Measurements from ENCODE around the gene PPP3CA. TPM values are rescaled to one million over a fixed set of nuclear protein-coding genes. Genes with fewer than 3 reads are reported as not detected.

Gene PPP3CA
- total and polyA plus RNA-seq, 2 of the 13 experiments (the other 11 are each of a cell fraction or from before 2014, with no cell fraction given), result 4.8 to 13.2 TPM

DNA sequence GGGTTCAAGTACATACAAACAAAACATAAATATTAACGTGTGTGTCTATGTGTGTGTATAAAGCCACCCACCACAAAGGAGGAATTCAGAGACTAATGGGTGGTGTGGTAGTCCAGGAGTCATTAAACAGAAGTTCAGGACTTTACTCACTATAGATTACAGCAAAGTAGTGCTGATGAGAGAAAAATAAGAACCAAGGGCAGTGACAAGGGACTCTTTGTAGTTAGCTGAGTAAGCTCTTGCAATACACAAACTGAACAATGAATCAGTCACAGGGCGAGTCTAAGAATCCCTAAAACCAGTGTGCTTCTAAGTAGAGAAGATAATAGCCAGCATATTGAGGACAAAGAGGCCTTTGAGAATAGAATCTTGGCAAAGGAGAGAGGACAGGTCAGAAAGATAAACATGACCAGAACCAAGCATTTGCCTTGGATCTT lies 232.4 kb downstream of the PPP3CA start (continued):
- peak; percentile 92 for TF ChIP-seq FOXP4 (CRISPR knock-in tag; IDR thresholded peaks at IDR 0.05)
- TF ChIP-seq HNRNPUL1 (IDR thresholded peaks at IDR 0.05; ENCODE audit: low read depth, low read length), result no peak
- TF ChIP-seq THAP11 (CRISPR knock-in tag; IDR thresholded peaks at IDR 0.05), result peak; percentile 55; the same call in 1 of the 2 replicates
- no peak for TF ChIP-seq SRSF1 (optimal IDR thresholded peaks at IDR 0.05; ENCODE audit: low read depth, low read length)
- TF ChIP-seq, protein P1, sequence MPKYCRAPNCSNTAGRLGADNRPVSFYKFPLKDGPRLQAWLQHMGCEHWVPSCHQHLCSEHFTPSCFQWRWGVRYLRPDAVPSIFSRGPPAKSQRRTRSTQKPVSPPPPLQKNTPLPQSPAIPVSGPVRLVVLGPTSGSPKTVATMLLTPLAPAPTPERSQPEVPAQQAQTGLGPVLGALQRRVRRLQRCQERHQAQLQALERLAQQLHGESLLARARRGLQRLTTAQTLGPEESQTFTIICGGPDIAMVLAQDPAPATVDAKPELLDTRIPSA (CRISPR knock-in tag; IDR thresholded peaks at IDR 0.05; ENCODE audit: borderline replicate concordance), result no peak
- TF ChIP-seq, protein P2, sequence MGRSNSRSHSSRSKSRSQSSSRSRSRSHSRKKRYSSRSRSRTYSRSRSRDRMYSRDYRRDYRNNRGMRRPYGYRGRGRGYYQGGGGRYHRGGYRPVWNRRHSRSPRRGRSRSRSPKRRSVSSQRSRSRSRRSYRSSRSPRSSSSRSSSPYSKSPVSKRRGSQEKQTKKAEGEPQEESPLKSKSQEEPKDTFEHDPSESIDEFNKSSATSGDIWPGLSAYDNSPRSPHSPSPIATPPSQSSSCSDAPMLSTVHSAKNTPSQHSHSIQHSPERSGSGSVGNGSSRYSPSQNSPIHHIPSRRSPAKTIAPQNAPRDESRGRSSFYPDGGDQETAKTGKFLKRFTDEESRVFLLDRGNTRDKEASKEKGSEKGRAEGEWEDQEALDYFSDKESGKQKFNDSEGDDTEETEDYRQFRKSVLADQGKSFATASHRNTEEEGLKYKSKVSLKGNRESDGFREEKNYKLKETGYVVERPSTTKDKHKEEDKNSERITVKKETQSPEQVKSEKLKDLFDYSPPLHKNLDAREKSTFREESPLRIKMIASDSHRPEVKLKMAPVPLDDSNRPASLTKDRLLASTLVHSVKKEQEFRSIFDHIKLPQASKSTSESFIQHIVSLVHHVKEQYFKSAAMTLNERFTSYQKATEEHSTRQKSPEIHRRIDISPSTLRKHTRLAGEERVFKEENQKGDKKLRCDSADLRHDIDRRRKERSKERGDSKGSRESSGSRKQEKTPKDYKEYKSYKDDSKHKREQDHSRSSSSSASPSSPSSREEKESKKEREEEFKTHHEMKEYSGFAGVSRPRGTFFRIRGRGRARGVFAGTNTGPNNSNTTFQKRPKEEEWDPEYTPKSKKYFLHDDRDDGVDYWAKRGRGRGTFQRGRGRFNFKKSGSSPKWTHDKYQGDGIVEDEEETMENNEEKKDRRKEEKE (IDR thresholded peaks at IDR 0.05), result no peak
- no peak for TF ChIP-seq ZNF136 (CRISPR knock-in tag; IDR thresholded peaks at IDR 0.05; ENCODE audit: low read depth)
- TF ChIP-seq MED1 (CRISPR knock-in tag; IDR thresholded peaks at IDR 0.05), result peak; percentile 67; the same call in 1 of the 2 replicates
- peak; percentile 48; the same call in 1 of the 2 replicates for TF ChIP-seq TBX3 (IDR thresholded peaks at IDR 0.05; ENCODE audit: borderline replicate concordance)
- no peak for TF ChIP-seq GZF1 (CRISPR knock-in tag; IDR thresholded peaks at IDR 0.05)
- TF ChIP-seq AHDC1 (CRISPR knock-in tag; IDR thresholded peaks at IDR 0.05; ENCODE audit: borderline replicate concordance), result peak; percentile 80
- TF ChIP-seq HNF4A (CRISPR knock-in tag; IDR thresholded peaks at IDR 0.05), result peak; percentile 78
- TF ChIP-seq MYC (CRISPR knock-in tag; IDR thresholded peaks at IDR 0.05; ENCODE audit: borderline replicate concordance), result no peak
- no peak for TF ChIP-seq ZNF563 (CRISPR knock-in tag; IDR thresholded peaks at IDR 0.05)
- 0 out of 2 replicates have a peak, but pooled peaks have one; percentile 15 for TF ChIP-seq MIER2 (CRISPR knock-in tag; IDR thresholded peaks at IDR 0.05)
- TF ChIP-seq ZNF775 (CRISPR knock-in tag; IDR thresholded peaks at IDR 0.05; ENCODE audit: borderline replicate concordance), result no peak
- TF ChIP-seq HES4 (CRISPR knock-in tag; IDR thresholded peaks at IDR 0.05; ENCODE audit: borderline replicate concordance), result no peak
- TF ChIP-seq STAG1 (CRISPR knock-in tag; IDR thresholded peaks at IDR 0.05), result peak; percentile 12
- no peak for TF ChIP-seq ZNF674 (CRISPR knock-in tag; IDR thresholded peaks at IDR 0.05; ENCODE audit: low read depth)
